Daoy (cell line): Measurements from ENCODE around the gene WDR17. TPM values are rescaled to one million over a fixed set of nuclear protein-coding genes. Genes with fewer than 3 reads are reported as not detected.

Experiments used
- total RNA-seq: library from RNA; depleted of rRNA; stranded (reverse); fragments of >200 nt; shearing (Covaris generic); gene quantifications from 2 replicates; pipeline ENCODE4 v1.2.3, GENCODE V29; 2014; rRNA removed

WDR17 gene
- total RNA-seq, 1 experiment from 2014 or later, result 4.2 TPM

Other genes starting within 250 kb of the WDR17 start
- gene SPATA4, start 129.7 kb downstream of the WDR17 start, total RNA-seq, result 0.34 TPM in 1 of 2 replicates, not detected in the other
- 0.57 and 0.65 TPM in 2 replicates for gene ASB5, start 203.4 kb downstream of the WDR17 start, total RNA-seq